DND-41 (cell line): ENCODE results near the gene PLD6.
"Not testable (repeated sequence)": the region's sequence is repeated elsewhere in the genome, so short reads cannot be mapped to it uniquely, and the experiment has no call there.

ENCODE experiments used
- EZH2 ChIP-seq: IDR thresholded peaks from 3 replicates; pipeline ENCODE4 v1.6.1; 2012; ENCODE audit warnings: borderline replicate concordance, low read depth, mild to moderate bottlenecking, moderate library complexity, low read length, inconsistent platforms; ENCODE audit not compliant: severe bottlenecking
- TF ChIP-seq, protein P1 (sequence below): IDR thresholded peaks from 2 replicates; pipeline ENCODE4 v1.5.1; 2012; ENCODE audit warnings: borderline replicate concordance, low read length, moderate library complexity, mild to moderate bottlenecking; ENCODE audit not compliant: poor library complexity, severe bottlenecking; ENCODE audit errors: extremely low read depth

DNA sequence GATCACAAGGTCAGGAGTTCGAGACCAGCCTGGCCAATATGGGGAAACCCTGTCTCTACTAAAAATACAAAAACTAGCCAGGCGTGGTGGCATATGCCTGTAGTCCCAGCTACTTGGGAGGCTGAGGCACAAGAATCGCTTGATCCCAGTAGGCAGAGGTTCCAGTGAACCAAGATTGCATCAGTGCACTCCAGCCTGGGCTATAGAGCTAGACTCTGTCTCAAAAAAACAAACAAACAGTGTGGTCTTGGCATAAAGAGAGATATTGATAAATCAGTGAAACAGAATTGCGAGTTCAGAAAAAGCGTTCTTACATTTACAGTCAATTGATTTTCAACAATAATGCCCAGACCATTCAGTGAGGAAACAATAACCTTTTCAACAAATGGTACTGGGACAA is 10.7 kb downstream of the PLD6 start:
- TF ChIP-seq, protein P1, sequence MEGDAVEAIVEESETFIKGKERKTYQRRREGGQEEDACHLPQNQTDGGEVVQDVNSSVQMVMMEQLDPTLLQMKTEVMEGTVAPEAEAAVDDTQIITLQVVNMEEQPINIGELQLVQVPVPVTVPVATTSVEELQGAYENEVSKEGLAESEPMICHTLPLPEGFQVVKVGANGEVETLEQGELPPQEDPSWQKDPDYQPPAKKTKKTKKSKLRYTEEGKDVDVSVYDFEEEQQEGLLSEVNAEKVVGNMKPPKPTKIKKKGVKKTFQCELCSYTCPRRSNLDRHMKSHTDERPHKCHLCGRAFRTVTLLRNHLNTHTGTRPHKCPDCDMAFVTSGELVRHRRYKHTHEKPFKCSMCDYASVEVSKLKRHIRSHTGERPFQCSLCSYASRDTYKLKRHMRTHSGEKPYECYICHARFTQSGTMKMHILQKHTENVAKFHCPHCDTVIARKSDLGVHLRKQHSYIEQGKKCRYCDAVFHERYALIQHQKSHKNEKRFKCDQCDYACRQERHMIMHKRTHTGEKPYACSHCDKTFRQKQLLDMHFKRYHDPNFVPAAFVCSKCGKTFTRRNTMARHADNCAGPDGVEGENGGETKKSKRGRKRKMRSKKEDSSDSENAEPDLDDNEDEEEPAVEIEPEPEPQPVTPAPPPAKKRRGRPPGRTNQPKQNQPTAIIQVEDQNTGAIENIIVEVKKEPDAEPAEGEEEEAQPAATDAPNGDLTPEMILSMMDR, result not testable (repeated sequence)
- not testable (repeated sequence) for TF ChIP-seq EZH2
